GM19023 (cell line): ENCODE results near the gene IL1R1.
"Not testable (repeated sequence)": the region's sequence is repeated elsewhere in the genome, so short reads cannot be mapped to it uniquely, and the experiment has no call there.

Experiments used
- ATAC-seq: cut with Tn5 transposase; IDR thresholded peaks from one replicate; pipeline ENCODE4 v1.9.1; 2021; ENCODE audit warnings: mild to moderate bottlenecking, moderate library complexity; ENCODE audit not compliant: unreplicated experiment

IL1R1 gene

GRCh38 chr2:102110596-102111334 lies 31.8 kb upstream of the IL1R1 start:
- ATAC-seq: no peak

- no peak for ATAC-seq
Observed at GRCh38 chr2:102111823-102112222, 30.7 kb upstream of the IL1R1 start.

- ATAC-seq: no peak
Observed at GRCh38 chr2:102112271-102112670, 30.3 kb upstream of the IL1R1 start.

GRCh38 chr2:102112692-102113665 lies 29.6 kb upstream of the IL1R1 start:
- ATAC-seq: no peak

GRCh38 chr2:102114290-102114721 lies 28.2 kb upstream of the IL1R1 start:
- ATAC-seq: no peak

GRCh38 chr2:102114851-102115497 lies 27.6 kb upstream of the IL1R1 start:
- ATAC-seq: no peak

- ATAC-seq: no peak
Observed at GRCh38 chr2:102116630-102117471, 25.7 kb upstream of the IL1R1 start.

- ATAC-seq: no peak
Observed at GRCh38 chr2:102117472-102117858, 25.1 kb upstream of the IL1R1 start.

GRCh38 chr2:102119255-102119654 lies 23.3 kb upstream of the IL1R1 start:
- no peak for ATAC-seq

GRCh38 chr2:102120261-102120660 lies 22.3 kb upstream of the IL1R1 start:
- ATAC-seq: no peak

GRCh38 chr2:102120701-102121159 lies 21.8 kb upstream of the IL1R1 start:
- ATAC-seq: no peak

GRCh38 chr2:102122115-102122514 lies 20.4 kb upstream of the IL1R1 start:
- no peak for ATAC-seq

- ATAC-seq: no peak
Observed at GRCh38 chr2:102122909-102123308, 19.6 kb upstream of the IL1R1 start.

- not testable (repeated sequence) for ATAC-seq
Observed at GRCh38 chr2:102124421-102124820, 18.1 kb upstream of the IL1R1 start.

- ATAC-seq: no peak
Observed at GRCh38 chr2:102126169-102126568, 16.4 kb upstream of the IL1R1 start.

GRCh38 chr2:102126660-102127059 lies 15.9 kb upstream of the IL1R1 start:
- no peak for ATAC-seq

- ATAC-seq: no peak
Observed at GRCh38 chr2:102129082-102129481, 13.5 kb upstream of the IL1R1 start.

GRCh38 chr2:102129951-102130646 lies 12.4 kb upstream of the IL1R1 start:
- no peak for ATAC-seq

GRCh38 chr2:102130647-102130991 lies 11.9 kb upstream of the IL1R1 start:
- ATAC-seq: no peak

GRCh38 chr2:102131564-102131963 lies 11.0 kb upstream of the IL1R1 start:
- no peak for ATAC-seq
